ENCODE data around the gene XXYLT1. TPM values are rescaled to one million over a fixed set of nuclear protein-coding genes. Genes with fewer than 3 reads are reported as not detected.

Gene XXYLT1
- total RNA-seq, 1 experiment from 2014 or later: 53.9 TPM

GRCh38 chr3:195087328-195087727, 183.6 kb downstream of the XXYLT1 start:
- no peak for DNase-seq (ENCODE audit: low spot score)
- Histone ChIP-seq H3K9me3 (ENCODE audit: low read depth, low read length, poor library complexity, severe bottlenecking) (no peaks in the 10 kb centered on the region), H3K27me3 (replicated peaks; ENCODE audit: insufficient read depth, low read depth, low read length, poor library complexity) (no peaks in the 10 kb centered on the region), H3K4me1 (ENCODE audit: insufficient read depth, low read length, poor library complexity, severe bottlenecking) (no peaks in the 10 kb centered on the region), H3K27ac (ENCODE audit: low read depth, low read length, poor library complexity, severe bottlenecking) (no peak overlapping the region), H3K36me3 (ENCODE audit: insufficient read depth, low read length, poor library complexity, severe bottlenecking) (no peaks in the 10 kb centered on the region), H3K4me3 (ENCODE audit: low read depth, low read length, poor library complexity, severe bottlenecking) (no peak overlapping the region)
- POLR2A ChIA-PET (ENCODE audit: low non-redundant PET): no interaction called here
- intact Hi-C loops (cut with micrococcal nuclease; ENCODE audit: unreplicated experiment): no loop called here
- CTCF ChIA-PET: no interaction called here
- no TSS peak for BruUV-seq (replicated peaks)
- TF ChIP-seq, protein P1, sequence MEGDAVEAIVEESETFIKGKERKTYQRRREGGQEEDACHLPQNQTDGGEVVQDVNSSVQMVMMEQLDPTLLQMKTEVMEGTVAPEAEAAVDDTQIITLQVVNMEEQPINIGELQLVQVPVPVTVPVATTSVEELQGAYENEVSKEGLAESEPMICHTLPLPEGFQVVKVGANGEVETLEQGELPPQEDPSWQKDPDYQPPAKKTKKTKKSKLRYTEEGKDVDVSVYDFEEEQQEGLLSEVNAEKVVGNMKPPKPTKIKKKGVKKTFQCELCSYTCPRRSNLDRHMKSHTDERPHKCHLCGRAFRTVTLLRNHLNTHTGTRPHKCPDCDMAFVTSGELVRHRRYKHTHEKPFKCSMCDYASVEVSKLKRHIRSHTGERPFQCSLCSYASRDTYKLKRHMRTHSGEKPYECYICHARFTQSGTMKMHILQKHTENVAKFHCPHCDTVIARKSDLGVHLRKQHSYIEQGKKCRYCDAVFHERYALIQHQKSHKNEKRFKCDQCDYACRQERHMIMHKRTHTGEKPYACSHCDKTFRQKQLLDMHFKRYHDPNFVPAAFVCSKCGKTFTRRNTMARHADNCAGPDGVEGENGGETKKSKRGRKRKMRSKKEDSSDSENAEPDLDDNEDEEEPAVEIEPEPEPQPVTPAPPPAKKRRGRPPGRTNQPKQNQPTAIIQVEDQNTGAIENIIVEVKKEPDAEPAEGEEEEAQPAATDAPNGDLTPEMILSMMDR (conservative IDR thresholded peaks at IDR 0.05; ENCODE audit: low read depth, low read length): no peak

- Histone ChIP-seq H3K9me3 (ENCODE audit: low read depth, low read length, poor library complexity, severe bottlenecking) (no peaks in the 10 kb centered on the region), H3K27me3 (replicated peaks; ENCODE audit: insufficient read depth, low read depth, low read length, poor library complexity) (no peaks in the 10 kb centered on the region), H3K27ac (ENCODE audit: low read depth, low read length, poor library complexity, severe bottlenecking) (no peak overlapping the region), H3K4me3 (ENCODE audit: low read depth, low read length, poor library complexity, severe bottlenecking) (no peak overlapping the region), H3K4me1 (ENCODE audit: insufficient read depth, low read length, poor library complexity, severe bottlenecking) (no peaks in the 10 kb centered on the region), H3K36me3 (ENCODE audit: insufficient read depth, low read length, poor library complexity, severe bottlenecking) (no peaks in the 10 kb centered on the region)
- intact Hi-C loops (cut with micrococcal nuclease; ENCODE audit: unreplicated experiment): no loop called here
- CTCF ChIA-PET: no interaction called here
- no peak for DNase-seq (ENCODE audit: low spot score)
- BruUV-seq (replicated peaks): no TSS peak
- POLR2A ChIA-PET (ENCODE audit: low non-redundant PET): no interaction called here
- no peak for TF ChIP-seq EZH2 (IDR thresholded peaks at IDR 0.05; ENCODE audit: borderline replicate concordance, low read depth, low read length, poor library complexity, severe bottlenecking)
Measured at GRCh38 chr3:195086885-195087284, 184.1 kb downstream of the XXYLT1 start.

- no peaks in the 10 kb centered on the region for H3K27me3 ChIP-seq (replicated peaks; ENCODE audit: insufficient read depth, low read depth, low read length, poor library complexity)
- no peak for DNase-seq (ENCODE audit: low spot score)
- no peak overlapping the region for H3K4me3 ChIP-seq (ENCODE audit: low read depth, low read length, poor library complexity, severe bottlenecking)
- BruUV-seq (replicated peaks): no TSS peak
- intact Hi-C loops (cut with micrococcal nuclease; ENCODE audit: unreplicated experiment): no loop called here
- ChIA-PET POLR2A (ENCODE audit: low non-redundant PET) (no interaction called here), CTCF (no interaction called here)
- no peaks in the 10 kb centered on the region for H3K9me3 ChIP-seq (ENCODE audit: low read depth, low read length, poor library complexity, severe bottlenecking)
- H3K27ac ChIP-seq (ENCODE audit: low read depth, low read length, poor library complexity, severe bottlenecking): no peak overlapping the region
- H3K36me3 ChIP-seq (ENCODE audit: insufficient read depth, low read length, poor library complexity, severe bottlenecking): no peaks in the 10 kb centered on the region
- TF ChIP-seq EZH2 (IDR thresholded peaks at IDR 0.05; ENCODE audit: borderline replicate concordance, low read depth, low read length, poor library complexity, severe bottlenecking): no peak
- TF ChIP-seq, protein P1 (conservative IDR thresholded peaks at IDR 0.05; ENCODE audit: low read depth, low read length): no peak
- no peaks in the 10 kb centered on the region for H3K4me1 ChIP-seq (ENCODE audit: insufficient read depth, low read length, poor library complexity, severe bottlenecking)
Measured at GRCh38 chr3:195086341-195086740, 184.6 kb downstream of the XXYLT1 start.

DNA sequence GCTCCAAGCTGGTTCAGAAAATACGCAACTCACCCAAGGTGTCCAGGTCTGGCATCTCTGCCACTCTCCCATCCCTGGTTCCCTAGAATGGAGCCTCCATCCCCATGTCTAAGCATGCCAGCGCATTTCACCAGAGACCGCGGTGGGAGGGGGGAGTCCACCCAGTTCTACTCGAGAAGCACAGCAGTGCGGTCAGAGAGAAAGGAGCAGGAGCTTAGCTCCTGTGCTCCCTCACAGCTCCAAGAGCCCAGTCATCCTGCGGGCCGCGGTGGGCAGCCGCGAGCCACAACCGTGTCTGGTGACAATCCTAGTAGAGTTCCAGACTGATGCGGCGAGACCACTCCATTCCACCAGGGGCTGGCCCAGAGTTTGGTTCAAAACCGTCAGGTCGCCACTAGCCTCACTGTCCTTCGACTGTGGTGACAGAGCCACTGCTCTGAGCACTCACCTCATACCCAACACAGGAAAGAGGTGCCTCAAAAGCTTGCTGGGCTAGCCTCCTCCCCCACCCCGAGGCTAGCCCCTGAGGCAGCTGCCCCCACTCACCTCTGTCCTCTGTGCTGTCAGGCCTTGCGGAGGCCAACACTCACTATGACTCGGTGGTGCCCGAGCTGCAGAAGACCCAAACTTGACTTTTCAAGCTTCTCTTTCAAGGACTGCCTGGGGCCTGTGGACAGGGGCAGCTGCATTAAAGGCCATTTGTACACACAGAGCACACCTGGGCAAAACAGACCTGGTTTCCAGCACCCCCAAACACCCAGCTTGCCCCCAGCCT, 185.4 kb downstream of the XXYLT1 start:
- H3K4me3 ChIP-seq (ENCODE audit: low read depth, low read length, poor library complexity, severe bottlenecking): no peak overlapping the region
- POLR2A ChIA-PET (ENCODE audit: low non-redundant PET): no interaction called here
- H3K27me3 ChIP-seq (replicated peaks; ENCODE audit: insufficient read depth, low read depth, low read length, poor library complexity): no peaks in the 10 kb centered on the region
- no peak overlapping the region for H3K27ac ChIP-seq (ENCODE audit: low read depth, low read length, poor library complexity, severe bottlenecking)
- no TSS peak for BruUV-seq (replicated peaks)
- no peaks in the 10 kb centered on the region for H3K36me3 ChIP-seq (ENCODE audit: insufficient read depth, low read length, poor library complexity, severe bottlenecking)
- TF ChIP-seq, protein P1 (conservative IDR thresholded peaks at IDR 0.05; ENCODE audit: low read depth, low read length): no peak
- TF ChIP-seq EZH2 (IDR thresholded peaks at IDR 0.05; ENCODE audit: borderline replicate concordance, low read depth, low read length, poor library complexity, severe bottlenecking): no peak
- no peaks in the 10 kb centered on the region for H3K4me1 ChIP-seq (ENCODE audit: insufficient read depth, low read length, poor library complexity, severe bottlenecking)
- intact Hi-C loops (cut with micrococcal nuclease; ENCODE audit: unreplicated experiment): no loop called here
- CTCF ChIA-PET: no interaction called here
- no peaks in the 10 kb centered on the region for H3K9me3 ChIP-seq (ENCODE audit: low read depth, low read length, poor library complexity, severe bottlenecking)
- no peak for DNase-seq (ENCODE audit: low spot score)
